Measurements from ENCODE around the gene RELB.

DNA sequence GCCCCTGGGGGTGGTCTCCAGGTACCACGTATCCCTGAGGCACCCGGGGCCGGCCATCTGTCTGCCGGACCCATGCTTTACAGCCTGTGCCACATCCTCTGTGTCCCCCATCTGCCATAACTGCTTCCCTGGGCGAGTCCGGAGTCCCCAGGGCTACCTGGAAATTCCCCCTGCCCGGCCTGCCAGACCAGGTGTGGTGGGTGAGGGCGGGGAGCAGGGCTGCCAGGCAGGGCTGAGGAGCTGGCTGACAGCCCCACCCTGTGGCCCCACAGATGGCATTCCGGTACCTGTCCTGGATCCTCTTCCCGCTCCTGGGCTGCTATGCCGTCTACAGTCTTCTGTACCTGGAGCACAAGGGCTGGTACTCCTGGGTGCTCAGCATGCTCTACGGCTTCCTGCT, 10.3 kb upstream of the RELB start:
- TF ChIP-seq MAFK (IDR thresholded peaks at IDR 0.05; ENCODE audit: low read length) (no peak), USF2 (CRISPR knock-in tag; IDR thresholded peaks at IDR 0.05) (no peak), MYC (IDR thresholded peaks at IDR 0.05; ENCODE audit: low read depth, low read length) (no peak), MYC (CRISPR knock-in tag; IDR thresholded peaks at IDR 0.05; ENCODE audit: borderline replicate concordance, low read depth) (no peak), RBBP5 (IDR thresholded peaks at IDR 0.05; ENCODE audit: borderline replicate concordance, insufficient read depth, low read length, poor library complexity, severe bottlenecking) (no peak)

Data from K562 (cell line).